Measurements from ENCODE around the gene RASSF3. TPM values are rescaled to one million over a fixed set of nuclear protein-coding genes. Genes with fewer than 3 reads are reported as not detected.
A peak's percentile ranks its signal among the peaks of the same experiment; 100 is the strongest.
"Not testable (repeated sequence)": the region's sequence is repeated elsewhere in the genome, so short reads cannot be mapped to it uniquely, and the experiment has no call there.

Gene RASSF3
- total and polyA plus RNA-seq, 9 donors: 32.5 to 69.1 (median 59.8) TPM

DNA sequence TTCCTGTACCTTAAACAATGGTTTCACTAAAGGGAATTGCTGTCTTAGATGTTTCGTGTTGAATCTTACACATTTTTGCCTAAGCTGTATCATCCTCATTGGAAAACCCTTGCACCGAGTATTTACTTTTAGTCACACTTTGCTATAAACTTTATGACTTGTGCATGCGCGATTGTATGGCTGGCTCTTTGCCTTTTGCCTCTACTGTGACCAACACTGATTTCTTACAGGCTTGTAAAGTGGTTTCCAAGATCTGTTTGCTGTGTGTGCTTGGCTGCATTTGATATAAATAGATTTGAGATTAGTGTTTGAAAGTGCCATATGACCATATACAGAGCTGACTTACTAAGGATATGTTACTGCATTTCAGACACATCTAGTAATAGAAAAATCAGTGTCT is 40.5 kb downstream of the RASSF3 start:
- WGBS (ENCODE audit: insufficient coverage): no CpG with 5 or more reads among the region's 4 CpGs
- no peak overlapping the region for H3K27ac ChIP-seq (ENCODE audit: low read length)
- H3K9me3 ChIP-seq (replicated peaks; ENCODE audit: control insufficient read depth, low read depth, low read length): no peaks in the 10 kb centered on the region
- no peak overlapping the region for H3K4me3 ChIP-seq (ENCODE audit: low read length)
- no peak for DNase-seq
- no peaks in the 10 kb centered on the region for H3K27me3 ChIP-seq (ENCODE audit: control insufficient read depth, insufficient read depth, low read length)
- H3K4me1 ChIP-seq (ENCODE audit: control insufficient read depth, insufficient read depth, low read length): peaks cover 16% of the 10 kb centered on the region
- peaks cover 2% of the 10 kb centered on the region for H3K36me3 ChIP-seq (ENCODE audit: control insufficient read depth, insufficient read depth, low read length)

DNA sequence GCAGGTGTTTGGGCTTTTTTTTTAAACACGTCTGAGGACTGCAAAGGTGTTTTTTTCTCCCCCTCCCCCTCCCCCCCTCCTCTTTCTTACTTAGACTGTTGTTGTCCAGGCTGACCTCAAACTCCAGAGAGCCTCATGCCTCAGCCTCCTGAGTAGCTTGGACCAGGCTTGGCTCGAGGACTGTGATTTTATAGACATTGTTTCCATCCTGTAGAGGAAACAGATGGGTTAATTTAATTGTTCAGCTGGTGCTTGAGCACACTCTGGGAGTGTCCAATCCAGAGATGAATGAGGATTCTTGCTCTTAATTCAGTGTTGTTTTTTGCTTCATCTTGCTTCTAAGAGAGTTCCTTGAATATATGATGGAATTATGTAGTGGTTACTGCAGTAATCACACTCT is 42.1 kb downstream of the RASSF3 start:
- WGBS (ENCODE audit: insufficient coverage): 83% methylated on average over 1 of the region's 2 CpGs

DNA sequence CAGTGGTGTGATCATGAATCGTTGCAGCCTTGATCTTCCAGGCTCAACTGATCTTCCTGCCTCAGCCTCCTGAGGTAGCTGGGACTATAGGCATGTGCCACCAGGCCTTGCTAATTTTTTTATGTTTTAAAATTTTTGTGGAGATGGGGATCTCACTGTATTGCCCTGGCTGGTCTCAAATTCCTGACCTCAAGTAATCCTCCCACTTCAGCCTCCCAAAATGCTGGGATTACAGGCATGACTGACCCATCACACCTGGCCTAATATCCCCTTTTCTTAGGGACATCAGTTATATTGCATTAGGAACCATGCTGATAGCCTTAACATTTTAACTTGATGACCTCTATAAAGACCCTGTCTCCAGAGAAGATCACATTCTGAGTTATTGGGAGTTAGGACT is 42.8 kb downstream of the RASSF3 start:
- no CpG with 5 or more reads among the region's 1 CpG for WGBS (ENCODE audit: insufficient coverage)
- peaks cover 5% of the 10 kb centered on the region for H3K36me3 ChIP-seq (ENCODE audit: control insufficient read depth, insufficient read depth, low read length)
- no peaks in the 10 kb centered on the region for H3K9me3 ChIP-seq (replicated peaks; ENCODE audit: control insufficient read depth, low read depth, low read length)
- DNase-seq: no peak
- no peaks in the 10 kb centered on the region for H3K27me3 ChIP-seq (ENCODE audit: control insufficient read depth, insufficient read depth, low read length)
- no peak overlapping the region for H3K4me3 ChIP-seq (ENCODE audit: low read length)
- peaks cover 16% of the 10 kb centered on the region for H3K4me1 ChIP-seq (ENCODE audit: control insufficient read depth, insufficient read depth, low read length)
- H3K27ac ChIP-seq (ENCODE audit: low read length): no peak overlapping the region

More for the DNA sequence above, 42.1 kb downstream of the RASSF3 start:
- Histone ChIP-seq H3K27ac (ENCODE audit: low read length) (no peak overlapping the region), H3K4me1 (ENCODE audit: control insufficient read depth, insufficient read depth, low read length) (peaks cover 16% of the 10 kb centered on the region), H3K4me3 (ENCODE audit: low read length) (no peak overlapping the region), H3K9me3 (replicated peaks; ENCODE audit: control insufficient read depth, low read depth, low read length) (no peaks in the 10 kb centered on the region), H3K36me3 (ENCODE audit: control insufficient read depth, insufficient read depth, low read length) (peaks cover 6% of the 10 kb centered on the region), H3K27me3 (ENCODE audit: control insufficient read depth, insufficient read depth, low read length) (no peaks in the 10 kb centered on the region)
- no peak for DNase-seq

DNA sequence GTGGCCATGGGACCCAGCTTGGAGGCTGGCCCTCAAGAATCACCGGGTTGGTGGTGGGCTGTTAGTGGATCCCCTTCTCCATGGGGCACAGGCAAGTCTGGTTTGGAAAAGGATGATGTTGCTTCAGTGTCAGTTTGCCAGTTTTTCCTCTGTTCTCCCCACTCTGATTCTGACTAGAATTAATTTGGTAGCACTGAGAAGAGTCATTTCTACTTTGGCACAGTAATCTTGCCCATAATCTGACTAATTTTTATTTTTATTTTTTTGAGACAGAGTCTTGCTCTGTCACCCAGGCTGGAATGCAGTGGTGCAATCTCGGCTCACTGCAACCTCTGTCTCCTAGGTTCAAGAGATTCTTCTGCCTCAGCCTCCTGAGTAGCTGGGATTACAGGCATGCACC is 43.6 kb downstream of the RASSF3 start:
- peaks cover 18% of the 10 kb centered on the region for H3K4me1 ChIP-seq (ENCODE audit: control insufficient read depth, insufficient read depth, low read length)
- not testable (repeated sequence) for H3K4me3 ChIP-seq (ENCODE audit: low read length); H3K9me3 ChIP-seq (replicated peaks; ENCODE audit: control insufficient read depth, low read depth, low read length); DNase-seq; H3K36me3 ChIP-seq (ENCODE audit: control insufficient read depth, insufficient read depth, low read length); H3K27ac ChIP-seq (ENCODE audit: low read length); H3K27me3 ChIP-seq (ENCODE audit: control insufficient read depth, insufficient read depth, low read length)
- no CpG with 5 or more reads among the region's 2 CpGs for WGBS (ENCODE audit: insufficient coverage)

DNA sequence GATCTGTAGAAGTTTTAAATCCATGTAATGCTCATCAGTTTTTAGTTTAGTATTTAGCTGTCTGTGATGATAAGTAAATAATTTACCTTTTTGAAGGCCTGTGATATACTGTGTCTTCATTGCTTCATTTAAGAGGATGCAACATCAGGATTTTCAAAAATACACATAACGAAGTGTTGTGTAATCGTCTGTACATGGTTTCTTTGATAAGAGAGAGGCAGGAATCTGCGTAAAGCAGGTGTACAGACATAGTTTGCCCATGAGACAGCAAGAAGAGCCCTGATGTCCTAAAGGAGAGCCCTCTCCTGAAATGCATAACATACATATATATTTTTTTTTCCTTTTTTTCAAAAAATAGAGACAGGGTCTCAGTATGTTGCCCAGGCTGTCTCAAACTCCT is 44.8 kb downstream of the RASSF3 start:
- Histone ChIP-seq H3K27me3 (ENCODE audit: control insufficient read depth, insufficient read depth, low read length) (no peaks in the 10 kb centered on the region), H3K4me3 (ENCODE audit: low read length) (no peak overlapping the region), H3K4me1 (ENCODE audit: control insufficient read depth, insufficient read depth, low read length) (peaks cover 12% of the 10 kb centered on the region), H3K36me3 (ENCODE audit: control insufficient read depth, insufficient read depth, low read length) (peaks cover 6% of the 10 kb centered on the region), H3K27ac (ENCODE audit: low read length) (no peak overlapping the region), H3K9me3 (replicated peaks; ENCODE audit: control insufficient read depth, low read depth, low read length) (no peaks in the 10 kb centered on the region)
- no peak for DNase-seq
- WGBS (ENCODE audit: insufficient coverage): no CpG with 5 or more reads among the region's 3 CpGs

DNA sequence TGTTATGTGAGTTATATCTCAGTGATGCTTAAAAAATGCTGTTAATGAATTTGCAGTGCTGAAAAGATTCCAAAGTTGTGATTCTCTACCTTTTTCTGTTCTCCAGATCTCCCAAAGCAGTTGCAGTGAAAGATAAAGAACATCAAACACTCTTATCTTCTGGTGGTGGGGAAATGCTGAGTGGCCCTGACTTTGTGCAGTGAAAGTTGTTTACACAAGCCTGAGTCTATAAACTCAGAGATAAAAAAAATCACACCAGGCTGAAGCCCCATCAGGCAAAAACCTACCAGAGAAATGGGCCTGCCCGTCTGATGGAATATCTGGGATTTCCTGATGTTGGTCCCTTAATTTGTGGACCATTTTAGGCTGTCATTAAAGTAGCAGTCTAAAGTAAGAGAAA is 46.1 kb downstream of the RASSF3 start:
- H3K4me1 ChIP-seq (ENCODE audit: control insufficient read depth, insufficient read depth, low read length): peaks cover 6% of the 10 kb centered on the region

DNA sequence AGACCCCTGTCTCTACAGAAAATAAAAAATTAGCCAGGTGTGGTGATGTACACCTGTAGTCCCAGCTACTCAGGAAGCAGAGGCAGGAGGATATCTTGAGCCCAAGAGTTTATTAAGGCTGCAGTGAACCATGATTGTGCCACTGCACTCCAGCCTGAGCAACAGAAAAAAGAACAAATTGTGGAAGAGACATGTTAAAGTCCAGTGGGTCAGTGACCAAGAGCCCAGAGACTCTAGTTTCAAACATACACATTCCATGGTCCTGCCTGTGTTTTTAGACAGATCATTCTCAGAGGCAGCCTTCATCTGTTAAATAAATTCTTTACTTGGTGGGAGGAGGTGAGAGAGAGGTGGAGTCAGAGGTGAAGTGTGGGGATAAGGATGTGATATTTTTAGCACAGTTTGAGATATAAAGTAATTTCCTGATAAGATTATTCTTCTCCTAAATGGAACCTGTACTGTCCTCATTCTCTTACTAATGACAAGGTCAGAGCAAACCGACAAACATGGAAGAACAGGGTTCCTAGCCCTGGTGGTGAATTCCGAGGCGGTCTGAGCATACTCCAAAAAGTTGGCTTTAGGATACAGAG is 48.7 kb downstream of the RASSF3 start:
- Histone ChIP-seq H3K27ac (ENCODE audit: low read length) (no peak overlapping the region), H3K27me3 (ENCODE audit: control insufficient read depth, insufficient read depth, low read length) (no peaks in the 10 kb centered on the region), H3K4me1 (ENCODE audit: control insufficient read depth, insufficient read depth, low read length) (peaks cover 4% of the 10 kb centered on the region), H3K4me3 (ENCODE audit: low read length) (no peak overlapping the region), H3K9me3 (replicated peaks; ENCODE audit: control insufficient read depth, low read depth, low read length) (no peaks in the 10 kb centered on the region), H3K36me3 (ENCODE audit: control insufficient read depth, insufficient read depth, low read length) (peaks cover 6% of the 10 kb centered on the region)
- WGBS (ENCODE audit: insufficient coverage): no CpG with 5 or more reads among the region's 3 CpGs
- DNase-seq: no peak

More for the DNA sequence above, 46.1 kb downstream of the RASSF3 start:
- WGBS (ENCODE audit: insufficient coverage): no CpG with 5 or more reads among the region's 1 CpG
- Histone ChIP-seq H3K27me3 (ENCODE audit: control insufficient read depth, insufficient read depth, low read length) (no peaks in the 10 kb centered on the region), H3K36me3 (ENCODE audit: control insufficient read depth, insufficient read depth, low read length) (peaks cover 6% of the 10 kb centered on the region), H3K27ac (ENCODE audit: low read length) (no peak overlapping the region), H3K9me3 (replicated peaks; ENCODE audit: control insufficient read depth, low read depth, low read length) (no peaks in the 10 kb centered on the region), H3K4me3 (ENCODE audit: low read length) (no peak overlapping the region)
- DNase-seq: no peak

- Histone ChIP-seq H3K4me3 (ENCODE audit: low read length) (no peak overlapping the region), H3K27ac (ENCODE audit: low read length) (no peak overlapping the region), H3K4me1 (ENCODE audit: control insufficient read depth, insufficient read depth, low read length) (peaks cover 4% of the 10 kb centered on the region), H3K36me3 (ENCODE audit: control insufficient read depth, insufficient read depth, low read length) (peaks cover 6% of the 10 kb centered on the region), H3K27me3 (ENCODE audit: control insufficient read depth, insufficient read depth, low read length) (no peaks in the 10 kb centered on the region), H3K9me3 (replicated peaks; ENCODE audit: control insufficient read depth, low read depth, low read length) (no peaks in the 10 kb centered on the region)
- DNase-seq: no peak
- no CpG with 5 or more reads among the region's 6 CpGs for WGBS (ENCODE audit: insufficient coverage)
Observed at GRCh38 chr12:64660237-64661018, 50.1 kb downstream of the RASSF3 start.

- Histone ChIP-seq H3K4me3 (ENCODE audit: low read length) (no peak overlapping the region), H3K4me1 (ENCODE audit: control insufficient read depth, insufficient read depth, low read length) (peaks cover 12% of the 10 kb centered on the region), H3K27me3 (ENCODE audit: control insufficient read depth, insufficient read depth, low read length) (no peaks in the 10 kb centered on the region), H3K36me3 (ENCODE audit: control insufficient read depth, insufficient read depth, low read length) (peaks cover 5% of the 10 kb centered on the region), H3K27ac (ENCODE audit: low read length) (no peak overlapping the region), H3K9me3 (replicated peaks; ENCODE audit: control insufficient read depth, low read depth, low read length) (no peaks in the 10 kb centered on the region)
- no peak for DNase-seq
- 100% methylated on average over 1 of the region's 5 CpGs for WGBS (ENCODE audit: insufficient coverage)
Observed at GRCh38 chr12:64663015-64663414, 52.7 kb downstream of the RASSF3 start.

- Histone ChIP-seq H3K4me3 (ENCODE audit: low read length) (no peak overlapping the region), H3K27ac (ENCODE audit: low read length) (peak overlapping the region; percentile 38), H3K4me1 (ENCODE audit: control insufficient read depth, insufficient read depth, low read length) (peaks cover 14% of the 10 kb centered on the region), H3K27me3 (ENCODE audit: control insufficient read depth, insufficient read depth, low read length) (no peaks in the 10 kb centered on the region), H3K36me3 (ENCODE audit: control insufficient read depth, insufficient read depth, low read length) (peaks cover 3% of the 10 kb centered on the region), H3K9me3 (replicated peaks; ENCODE audit: control insufficient read depth, low read depth, low read length) (no peaks in the 10 kb centered on the region)
- peak; percentile 53 for DNase-seq
- 12% methylated on average over 3 of the region's 4 CpGs for WGBS (ENCODE audit: insufficient coverage)
Observed at GRCh38 chr12:64665514-64665913, 55.2 kb downstream of the RASSF3 start.
